AG04450 (cell line): Measurements from ENCODE around the gene WRAP73. TPM values are rescaled to one million over a fixed set of nuclear protein-coding genes. Genes with fewer than 3 reads are reported as not detected.

Source experiments
- CTCF ChIA-PET: fragments of 300-600, 350-600 bp; formaldehyde crosslinking; extraction: SDS; loops from one replicate; lab custom pipeline; 2022; ENCODE audit warnings: antibody characterized with exemption, inconsistent platforms; lab: Charles Lee
- POLR2A ChIA-PET: fragments of 350-600 bp; formaldehyde crosslinking; extraction: SDS; loops from one replicate; lab custom pipeline; 2021; ENCODE audit warnings: antibody characterized with exemption, inconsistent platforms; lab: Yijun Ruan, JAX
- DNase-seq: peaks from one replicate; pipeline ENCODE4 v3.0.0-alpha.2; 2011; ENCODE audit warnings: low read depth, low spot score
- H3K27ac ChIP-seq: one replicate; pipeline ENCODE4 v1.5.1; 2012; ENCODE audit warnings: low read depth, low read length, control low read depth
- H3K27me3 ChIP-seq: one replicate; pipeline ENCODE4 v1.6.0; 2012; ENCODE audit warnings: low read length; ENCODE audit not compliant: control insufficient read depth, insufficient read depth
- H3K4me3 ChIP-seq: 2 replicates; pipeline ENCODE4 v1.5.1; 2011; ENCODE audit warnings: mild to moderate bottlenecking, low read depth, low read length, control low read depth
- H3K9me3 ChIP-seq: 2 replicates; pipeline ENCODE4 v1.5.1; 2012; ENCODE audit warnings: low read length; ENCODE audit not compliant: control insufficient read depth, insufficient read depth
- CTCF ChIP-seq: IDR thresholded peaks from 2 replicates; pipeline ENCODE4 v1.5.1; 2011; ENCODE audit warnings: low read depth, low read length, control low read depth, inconsistent platforms
- polyA plus RNA-seq: library from polyadenylated mRNA; depleted of rRNA; stranded (reverse); fragments of >200 nt; gene quantifications from 2 replicates; pipeline ENCODE4 v1.2.3, GENCODE V29; 2011

WRAP73 gene
- polyA plus RNA-seq, 1 experiment = 14.1 TPM

DNA sequence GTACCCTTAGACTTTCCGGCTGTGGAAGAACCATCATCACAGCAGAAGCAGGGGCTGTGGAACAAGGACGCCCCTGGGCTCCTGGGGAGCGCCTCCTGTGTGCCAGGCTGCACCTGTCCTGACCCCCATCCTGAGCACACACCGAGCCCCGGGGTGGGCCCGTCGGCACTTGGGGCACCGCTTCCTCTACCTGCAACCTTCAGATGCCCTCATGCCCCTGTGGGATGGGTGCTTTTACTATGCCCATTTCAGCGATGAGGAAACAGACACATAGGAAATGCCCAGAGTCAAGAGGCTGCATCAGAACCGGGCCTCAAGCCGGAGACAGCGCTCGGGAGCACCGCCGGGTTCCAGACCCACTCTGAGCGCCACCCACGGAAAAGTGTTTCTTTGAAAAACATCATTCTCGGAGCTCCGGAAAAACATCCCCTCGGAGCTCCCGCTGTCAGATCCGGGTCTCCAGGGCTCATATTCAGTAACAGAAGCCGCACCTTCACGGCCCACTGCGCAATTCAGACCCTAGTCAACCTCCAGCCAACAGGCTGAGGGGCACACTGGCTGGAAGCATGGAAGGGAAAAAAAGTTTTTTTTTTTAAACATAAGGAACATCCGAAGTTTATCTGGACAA lies 17.1 kb downstream of the WRAP73 start:
- Histone ChIP-seq H3K27me3 (no peaks in the 10 kb centered on the region), H3K9me3 (no peaks in the 10 kb centered on the region), H3K27ac (no peak overlapping the region), H3K4me3 (no peak overlapping the region)
- DNase-seq = no peak
- CTCF ChIA-PET = interaction anchor here (0.7 kb wide), 1 partner anchor 96 kb away, joined by 3 read pairs; no protein-coding TSS in a partner anchor
- no peak for TF ChIP-seq CTCF
- POLR2A ChIA-PET = no interaction called here

- TF ChIP-seq CTCF = no peak
- H3K27me3 ChIP-seq = no peaks in the 10 kb centered on the region
- H3K4me3 ChIP-seq = no peak overlapping the region
- no peak overlapping the region for H3K27ac ChIP-seq
- POLR2A ChIA-PET = no interaction called here
- DNase-seq = no peak
- no peaks in the 10 kb centered on the region for H3K9me3 ChIP-seq
- CTCF ChIA-PET = no interaction called here
Measured at GRCh38 chr1:3632298-3632697, 17.6 kb downstream of the WRAP73 start.

- CTCF ChIA-PET = interaction anchor here (1.1 kb wide), 1 partner anchor 141 kb away, joined by 3 read pairs; no protein-coding TSS in a partner anchor
- Histone ChIP-seq H3K27me3 (no peaks in the 10 kb centered on the region), H3K9me3 (no peaks in the 10 kb centered on the region), H3K27ac (no peak overlapping the region), H3K4me3 (no peak overlapping the region)
- no peak for TF ChIP-seq CTCF
- no peak for DNase-seq
- POLR2A ChIA-PET = no interaction called here
Measured at GRCh38 chr1:3631320-3632260, 18.3 kb downstream of the WRAP73 start.

DNA sequence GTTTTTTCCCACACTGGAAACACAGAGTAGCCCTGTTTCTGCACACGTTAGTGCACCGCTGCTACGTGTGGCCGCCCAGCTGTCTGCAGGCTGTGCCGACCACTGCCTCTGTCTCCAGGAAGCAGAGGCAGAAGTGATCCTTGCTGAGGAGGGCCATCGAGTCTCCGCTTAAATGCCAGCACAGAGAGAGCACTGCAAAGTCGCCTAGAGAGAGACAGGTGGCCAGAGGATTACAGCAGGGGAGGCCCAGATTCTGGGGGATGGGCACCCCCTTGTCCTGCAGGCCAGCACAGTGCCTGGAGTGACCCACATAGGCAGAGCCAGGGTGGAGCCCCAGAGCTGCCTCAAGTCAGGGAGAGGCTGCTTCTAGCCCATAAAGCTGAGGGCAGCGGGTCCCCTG lies 19.0 kb downstream of the WRAP73 start:
- H3K9me3 ChIP-seq = no peaks in the 10 kb centered on the region
- POLR2A ChIA-PET = no interaction called here

More for the DNA sequence above, 19.0 kb downstream of the WRAP73 start:
- Histone ChIP-seq H3K27me3 (no peaks in the 10 kb centered on the region), H3K4me3 (no peak overlapping the region), H3K27ac (no peak overlapping the region)
- no peak for DNase-seq
- CTCF ChIA-PET = interaction anchor here (1.1 kb wide), 1 partner anchor 140 kb away, joined by 3 read pairs; no protein-coding TSS in a partner anchor
- no peak for TF ChIP-seq CTCF
